Posterior vena cava (tissue), 2 donors: ENCODE measurements around the gene FBXW11. TPM values are rescaled to one million over a fixed set of nuclear protein-coding genes. Genes with fewer than 3 reads are reported as not detected.
"Not testable (repeated sequence)": the region's sequence is repeated elsewhere in the genome, so short reads cannot be mapped to it uniquely, and the experiment has no call there.

Experiments used
- DNase-seq: peaks from one replicate; pipeline ENCODE4 v3.0.0-alpha.2; 2020; ENCODE audit warnings: low spot score
- intact Hi-C, 2 donors: fragments of 100-400 bp; cut with DNase I; formaldehyde crosslinking; loops; one replicate each; pipeline versions ENCODE4 v1.14.1 to v1.14.2; 2022 to 2023
- total RNA-seq, 2 donors: library from RNA; stranded (reverse); fragmentation: NEBNext Ultra II Directional; extraction: Animal tissue kit (Norgen Biotek cat#: 25700); gene quantifications; one replicate each; pipeline ENCODE4 v1.2.1, GENCODE V29; 2021
- donor health status: DM: yes; HTN: yes; CAD: no.
- donor health status: DM: yes; HTN: yes; CAD: no.

FBXW11 gene
- total RNA-seq, 2 donors from 2014 or later, result 47.8 to 55.5 TPM

- DNase-seq, intact Hi-C loops: not testable (repeated sequence)
Observed at GRCh38 chr5:171941275-171941674, 65.2 kb downstream of the FBXW11 start.

DNA sequence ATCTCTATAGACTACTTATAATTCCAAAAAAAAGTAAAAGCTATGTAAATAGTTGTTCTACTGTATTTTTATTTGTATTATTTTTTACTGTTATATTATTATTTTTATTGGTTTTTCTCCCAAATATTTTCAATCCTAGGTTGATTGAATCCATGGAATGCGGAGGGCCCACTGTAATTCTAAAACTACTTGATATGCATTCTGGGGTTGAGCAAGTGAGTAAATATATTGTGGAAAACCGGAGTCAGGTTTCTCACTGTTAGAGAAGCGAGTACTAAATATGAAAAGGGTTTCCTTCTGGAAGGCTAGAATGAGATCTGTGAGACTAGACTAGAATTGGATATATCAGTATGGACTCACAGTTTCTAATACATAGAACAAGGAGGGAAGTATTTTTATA, 66.5 kb downstream of the FBXW11 start:
- intact Hi-C loops, result no loop called here
- no peak for DNase-seq

- DNase-seq, result no peak
- intact Hi-C loops, result no loop called here
Observed at GRCh38 chr5:171938358-171938757, 68.1 kb downstream of the FBXW11 start.

DNA sequence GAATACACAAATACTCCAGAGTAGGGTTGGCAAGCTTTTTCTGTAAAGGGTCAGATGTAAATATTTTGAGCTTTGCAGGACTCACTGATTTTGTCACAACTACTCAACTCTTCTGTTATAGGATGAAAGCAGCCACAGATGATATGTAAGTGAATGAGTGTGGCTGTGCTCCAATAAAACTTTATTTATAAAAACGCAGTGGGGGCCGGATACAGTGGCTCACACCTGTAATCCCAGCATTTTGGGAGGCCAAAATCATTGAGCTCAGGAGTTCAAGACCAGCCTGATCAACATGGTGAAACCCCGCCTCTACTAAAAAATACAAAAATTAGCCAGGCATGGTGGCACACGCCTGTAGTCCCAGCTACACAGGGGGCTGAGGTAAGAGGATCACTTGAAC, 69.1 kb downstream of the FBXW11 start:
- intact Hi-C loops, result no loop called here
- no peak for DNase-seq

DNA sequence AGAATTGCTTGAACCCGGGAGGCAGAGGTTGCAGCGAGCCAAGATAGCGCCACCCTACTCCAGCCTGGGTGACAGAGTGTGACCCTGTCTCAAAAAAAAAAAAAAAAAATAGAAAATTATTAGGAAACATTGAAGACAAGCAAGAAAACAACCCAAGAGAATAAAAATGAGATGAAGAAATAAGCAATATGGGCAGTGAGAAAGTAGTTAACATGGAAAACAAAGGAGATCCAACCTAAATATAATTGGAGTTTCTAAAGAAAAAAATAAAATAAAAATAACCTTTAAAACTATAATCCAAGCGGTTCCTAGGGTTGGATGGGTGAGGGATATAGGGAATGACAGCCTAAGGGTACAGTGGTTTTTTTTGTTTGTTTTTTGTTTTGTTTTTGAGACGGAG, 71.9 kb downstream of the FBXW11 start:
- intact Hi-C loops, result no loop called here
- no peak for DNase-seq

- intact Hi-C loops, result no loop called here
- DNase-seq, result no peak
Observed at GRCh38 chr5:171931163-171931562, 75.3 kb downstream of the FBXW11 start.

DNA sequence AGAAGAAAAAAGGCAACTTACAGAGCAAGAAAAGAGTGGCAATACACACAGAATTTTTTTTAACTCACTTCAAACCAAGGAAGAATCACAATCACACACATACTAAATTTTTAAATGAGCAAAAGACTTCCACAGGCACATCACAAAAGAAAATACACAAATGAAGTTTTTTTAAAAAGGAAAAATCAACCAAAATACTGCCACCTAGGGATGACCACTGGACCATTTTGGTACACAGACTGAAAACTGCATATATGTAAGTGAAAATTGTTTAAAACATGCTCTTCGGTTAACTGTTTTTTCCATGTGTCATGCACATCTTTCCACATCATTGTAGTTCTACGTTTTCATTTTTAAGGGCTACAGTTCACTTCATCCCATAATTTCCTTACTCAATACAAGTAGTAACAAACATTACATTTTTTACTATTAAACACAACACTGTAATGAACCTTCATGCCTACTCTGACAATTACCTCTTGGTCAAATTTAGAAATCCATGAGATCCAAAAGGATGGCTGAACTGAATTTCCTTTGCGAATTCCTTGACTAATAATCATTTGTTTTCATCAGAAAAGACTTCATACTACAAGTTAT, 79.0 kb downstream of the FBXW11 start:
- DNase-seq, result no peak
- intact Hi-C loops, result no loop called here

GRCh38 chr5:171926311-171926710, 80.1 kb downstream of the FBXW11 start:
- intact Hi-C loops, result no loop called here
- no peak for DNase-seq

- DNase-seq, result no peak
- intact Hi-C loops, result no loop called here
Observed at GRCh38 chr5:171924493-171925122, 81.8 kb downstream of the FBXW11 start.

- intact Hi-C loops, result no loop called here
- DNase-seq, result no peak
Observed at GRCh38 chr5:171920765-171921391, 85.6 kb downstream of the FBXW11 start.

- intact Hi-C loops, result loop anchor here (5.0 to 10.0 kb wide), 4 partner anchors 89 to 269 kb away; partner anchors contain the start of genes FBXW11 (in 1 of the 2) and STK10 (in 1 of the 2)
- not testable (repeated sequence) for DNase-seq
Observed at GRCh38 chr5:171915700-171916099, 90.7 kb downstream of the FBXW11 start.

- intact Hi-C loops, result loop anchor here (5.0 to 10.0 kb wide), 4 partner anchors 90 to 270 kb away; partner anchors contain the start of genes FBXW11 (in 1 of the 2) and STK10 (in 1 of the 2)
- no peak for DNase-seq
Observed at GRCh38 chr5:171914726-171915338, 91.6 kb downstream of the FBXW11 start.

DNA sequence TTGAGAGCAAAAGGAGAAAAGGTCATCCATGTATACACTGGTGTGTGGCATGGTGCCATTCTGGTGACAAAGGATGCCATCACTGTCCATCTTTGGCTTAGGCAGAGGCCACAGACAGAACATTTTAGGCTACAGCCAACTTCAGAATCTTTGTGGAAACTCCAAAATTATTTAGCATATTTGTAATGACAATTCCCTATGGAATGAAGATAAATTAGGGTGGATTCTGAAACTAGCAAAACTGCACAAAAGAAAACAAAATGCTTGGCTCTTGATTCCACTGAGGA, 92.5 kb downstream of the FBXW11 start:
- no peak for DNase-seq
- intact Hi-C loops, result loop anchor here (10.0 kb wide), 3 partner anchors 91 to 271 kb away; partner anchors contain the start of genes FBXW11 (in 1 of the 2) and STK10 (in 1 of the 2)

GRCh38 chr5:171911152-171911551, 95.3 kb downstream of the FBXW11 start:
- intact Hi-C loops, result loop anchor here (10.0 kb wide), 3 partner anchors 94 to 274 kb away; partner anchors contain the start of genes FBXW11 (in 1 of the 2) and STK10 (in 1 of the 2)
- no peak for DNase-seq

DNA sequence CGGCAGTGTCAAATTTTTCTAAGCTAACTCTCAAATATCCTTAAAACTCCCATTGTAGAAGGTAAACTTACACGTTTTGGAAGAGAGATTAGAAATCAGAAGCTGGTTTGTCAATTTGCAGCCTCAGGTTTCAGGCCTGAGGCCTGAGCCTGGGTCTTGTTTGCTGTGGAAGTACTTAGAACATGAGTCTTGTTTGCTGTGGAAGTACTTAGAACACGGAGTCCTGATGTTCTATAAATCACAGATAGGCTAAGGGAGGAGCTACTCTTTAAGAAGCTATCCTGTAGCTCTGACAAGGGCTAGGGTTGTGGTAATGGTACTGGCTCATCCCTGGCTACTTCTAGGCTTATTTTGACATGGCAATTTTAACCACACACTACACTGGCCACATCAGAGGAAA, 97.8 kb downstream of the FBXW11 start:
- DNase-seq, result no peak
- intact Hi-C loops, result loop anchor here (5.0 to 10.0 kb wide), 3 partner anchors 284 to 1014 kb away; partner anchors contain the start of gene FGF18 (in 1 of the 2)

DNA sequence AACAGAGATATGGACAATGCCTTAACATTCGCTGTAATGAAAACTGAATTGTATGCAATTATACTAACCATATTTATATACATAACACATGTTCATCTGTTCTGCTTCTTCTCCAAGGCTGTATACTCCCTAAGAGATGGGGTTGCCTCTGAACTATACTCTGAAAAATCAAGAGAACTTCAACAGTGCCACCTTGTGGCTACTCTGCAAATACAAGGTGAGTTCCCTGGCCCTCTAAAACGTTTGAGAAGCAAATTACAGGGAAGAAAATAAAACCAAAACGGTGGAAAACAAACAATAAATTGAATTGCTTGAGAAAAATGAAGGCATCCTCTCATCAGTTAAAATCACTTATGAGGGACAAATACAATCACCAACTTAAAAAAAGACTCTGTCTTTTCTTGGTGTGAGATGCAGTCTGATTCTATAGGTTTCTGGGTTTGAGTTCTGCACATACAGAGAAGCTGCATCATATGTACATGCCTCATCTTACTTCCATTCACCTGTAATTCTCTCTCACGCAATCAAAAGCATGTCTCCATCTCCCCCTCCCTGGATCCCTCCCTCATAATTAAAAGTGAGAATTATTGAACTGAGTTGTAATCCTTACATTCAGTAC, 98.6 kb downstream of the FBXW11 start:
- intact Hi-C loops, result loop anchor here (5.0 to 10.0 kb wide), 3 partner anchors 283 to 1014 kb away; partner anchors contain the start of gene FGF18 (in 1 of the 2)
- no peak for DNase-seq

GRCh38 chr5:171906703-171907590, 99.5 kb downstream of the FBXW11 start:
- no peak for DNase-seq
- intact Hi-C loops, result loop anchor here (5.0 to 10.0 kb wide), 3 partner anchors 282 to 1015 kb away; partner anchors contain the start of gene FGF18 (in 1 of the 2)

DNA sequence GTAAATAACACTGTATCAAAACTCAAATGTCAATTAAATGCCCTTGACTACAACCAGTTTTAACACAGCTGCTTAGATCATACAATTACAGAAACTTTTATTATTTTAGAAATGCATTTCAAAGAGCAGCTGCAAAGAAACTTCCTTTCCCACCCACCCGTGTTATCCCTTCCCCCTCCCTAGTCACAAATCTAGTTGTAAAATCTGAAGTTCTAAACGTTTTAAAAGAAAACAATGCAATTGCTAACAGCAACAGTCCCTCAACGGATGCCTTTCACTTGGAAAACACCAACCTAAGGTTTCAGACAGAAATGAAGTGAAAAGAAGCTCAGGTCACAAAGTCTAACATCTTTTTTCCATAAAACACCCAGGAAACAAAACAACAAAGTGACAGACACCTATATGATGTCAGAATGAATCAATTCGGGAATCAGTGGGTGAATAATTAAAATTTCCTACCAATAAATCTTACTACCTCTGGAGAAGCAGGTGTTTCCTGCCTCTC, 100.3 kb downstream of the FBXW11 start:
- DNase-seq, result no peak
- intact Hi-C loops, result loop anchor here (5.0 to 10.0 kb wide), 3 partner anchors 281 to 1016 kb away; partner anchors contain the start of gene FGF18 (in 1 of the 2)
